Measurements from ENCODE around the gene DCC. TPM values are rescaled to one million over a fixed set of nuclear protein-coding genes. Genes with fewer than 3 reads are reported as not detected.
A peak's percentile ranks its signal among the peaks of the same experiment; 100 is the strongest.

Gene DCC
- total RNA-seq, 2 donors from 2014 or later = 0.10 to 0.48 TPM

- no peak overlapping the region for H3K4me3 ChIP-seq
- H3K9ac ChIP-seq (ENCODE audit: low read depth in 2 of 2, low read length in 2 of 2) = no peak overlapping the region
- intact Hi-C loops (cut with DNase I) = no loop called here
- H3K27ac ChIP-seq = no peak overlapping the region
- H3K36me3 ChIP-seq = no peaks in the 10 kb centered on the region
- H3K4me1 ChIP-seq = no peaks in the 10 kb centered on the region
- DNase-seq = no peak
- H3K9me3 ChIP-seq = no peaks in the 10 kb centered on the region
- TF ChIP-seq, protein P1, sequence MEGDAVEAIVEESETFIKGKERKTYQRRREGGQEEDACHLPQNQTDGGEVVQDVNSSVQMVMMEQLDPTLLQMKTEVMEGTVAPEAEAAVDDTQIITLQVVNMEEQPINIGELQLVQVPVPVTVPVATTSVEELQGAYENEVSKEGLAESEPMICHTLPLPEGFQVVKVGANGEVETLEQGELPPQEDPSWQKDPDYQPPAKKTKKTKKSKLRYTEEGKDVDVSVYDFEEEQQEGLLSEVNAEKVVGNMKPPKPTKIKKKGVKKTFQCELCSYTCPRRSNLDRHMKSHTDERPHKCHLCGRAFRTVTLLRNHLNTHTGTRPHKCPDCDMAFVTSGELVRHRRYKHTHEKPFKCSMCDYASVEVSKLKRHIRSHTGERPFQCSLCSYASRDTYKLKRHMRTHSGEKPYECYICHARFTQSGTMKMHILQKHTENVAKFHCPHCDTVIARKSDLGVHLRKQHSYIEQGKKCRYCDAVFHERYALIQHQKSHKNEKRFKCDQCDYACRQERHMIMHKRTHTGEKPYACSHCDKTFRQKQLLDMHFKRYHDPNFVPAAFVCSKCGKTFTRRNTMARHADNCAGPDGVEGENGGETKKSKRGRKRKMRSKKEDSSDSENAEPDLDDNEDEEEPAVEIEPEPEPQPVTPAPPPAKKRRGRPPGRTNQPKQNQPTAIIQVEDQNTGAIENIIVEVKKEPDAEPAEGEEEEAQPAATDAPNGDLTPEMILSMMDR (IDR thresholded peaks at IDR 0.05) = no peak
- H3K27me3 ChIP-seq = no peaks in the 10 kb centered on the region
These were observed 361.4 kb downstream of the DCC start for GRCh38 chr18:52701219-52701935.

DNA sequence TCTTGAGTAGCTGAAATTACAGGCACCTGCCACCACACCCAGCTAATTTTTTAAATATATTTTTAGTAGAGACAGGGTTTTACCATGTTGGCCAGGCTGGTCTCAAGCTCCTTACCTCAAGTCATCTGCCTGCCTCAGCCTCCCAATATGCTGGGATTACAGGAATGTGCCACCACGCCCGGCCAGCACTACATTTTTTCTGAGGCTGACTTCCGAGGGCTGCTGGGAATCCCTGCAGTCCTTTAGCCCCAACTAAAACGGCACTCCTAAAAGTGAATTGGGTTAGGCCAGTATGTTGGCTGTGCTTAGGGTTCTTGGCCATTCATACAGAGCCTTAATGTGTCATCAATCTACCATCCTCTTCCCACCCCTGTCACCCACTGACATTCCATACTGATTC lies 375.4 kb downstream of the DCC start:
- no peaks in the 10 kb centered on the region for H3K4me1 ChIP-seq
- intact Hi-C loops (cut with DNase I) = loop anchor here (5.0 to 10.0 kb wide), 2 partner anchors 192 to 289 kb away; no protein-coding TSS in a partner anchor
- no peak overlapping the region for H3K4me3 ChIP-seq
- no peaks in the 10 kb centered on the region for H3K36me3 ChIP-seq
- H3K9me3 ChIP-seq = no peaks in the 10 kb centered on the region
- H3K9ac ChIP-seq (ENCODE audit: low read depth in 2 of 2, low read length in 2 of 2) = no peak overlapping the region
- H3K27me3 ChIP-seq = no peaks in the 10 kb centered on the region
- H3K27ac ChIP-seq = no peak overlapping the region
- DNase-seq = no peak
- TF ChIP-seq, protein P1 (IDR thresholded peaks at IDR 0.05) = no peak

GRCh38 chr18:52715991-52716390 lies 376.0 kb downstream of the DCC start:
- no peak overlapping the region for H3K9ac ChIP-seq (ENCODE audit: low read depth in 2 of 2, low read length in 2 of 2)
- no peaks in the 10 kb centered on the region for H3K27me3 ChIP-seq
- DNase-seq = no peak
- no peaks in the 10 kb centered on the region for H3K9me3 ChIP-seq
- no peaks in the 10 kb centered on the region for H3K36me3 ChIP-seq
- no peaks in the 10 kb centered on the region for H3K4me1 ChIP-seq
- H3K4me3 ChIP-seq = no peak overlapping the region
- intact Hi-C loops (cut with DNase I) = loop anchor here (5.0 to 10.0 kb wide), 2 partner anchors 191 to 289 kb away; no protein-coding TSS in a partner anchor
- no peak overlapping the region for H3K27ac ChIP-seq
- TF ChIP-seq, protein P1 (IDR thresholded peaks at IDR 0.05) = no peak

GRCh38 chr18:52716973-52717372 lies 377.0 kb downstream of the DCC start:
- TF ChIP-seq, protein P1 (IDR thresholded peaks at IDR 0.05) = peak; percentile 36
- H3K9me3 ChIP-seq = no peaks in the 10 kb centered on the region
- H3K27ac ChIP-seq = no peak overlapping the region
- no peaks in the 10 kb centered on the region for H3K4me1 ChIP-seq
- H3K27me3 ChIP-seq = no peaks in the 10 kb centered on the region
- intact Hi-C loops (cut with DNase I) = loop anchor here (5.0 to 10.0 kb wide), 2 partner anchors 190 to 288 kb away; no protein-coding TSS in a partner anchor
- H3K4me3 ChIP-seq = no peak overlapping the region
- H3K36me3 ChIP-seq = no peaks in the 10 kb centered on the region
- H3K9ac ChIP-seq (ENCODE audit: low read depth in 2 of 2, low read length in 2 of 2) = no peak overlapping the region
- DNase-seq = peak; percentile 54

DNA sequence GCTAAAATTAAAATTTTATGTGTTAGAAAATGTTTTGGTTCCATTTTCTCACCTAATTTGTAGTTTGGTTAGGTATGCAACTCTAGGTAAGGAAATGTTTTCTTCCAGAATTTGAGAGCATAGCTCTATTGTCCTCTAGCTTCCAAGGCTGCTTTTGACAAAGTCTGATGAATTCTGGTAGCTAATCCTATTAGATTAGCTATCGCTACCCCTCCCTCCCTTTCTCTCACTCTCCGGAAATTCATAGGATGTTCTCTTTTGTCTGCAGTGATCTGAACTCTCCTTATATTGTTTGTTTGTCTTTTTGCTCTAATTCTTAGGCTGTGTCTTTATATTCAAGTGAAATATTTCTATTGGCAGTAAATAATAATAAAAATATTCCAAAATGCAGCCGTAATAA lies 382.9 kb downstream of the DCC start:
- Histone ChIP-seq H3K27me3 (no peaks in the 10 kb centered on the region), H3K9ac (ENCODE audit: low read depth in 2 of 2, low read length in 2 of 2) (no peak overlapping the region), H3K4me1 (no peaks in the 10 kb centered on the region), H3K36me3 (no peaks in the 10 kb centered on the region), H3K9me3 (no peaks in the 10 kb centered on the region), H3K4me3 (no peak overlapping the region), H3K27ac (no peak overlapping the region)
- DNase-seq = no peak
- intact Hi-C loops (cut with DNase I) = no loop called here
- TF ChIP-seq, protein P1 (IDR thresholded peaks at IDR 0.05) = no peak

All from colonic mucosa (tissue), 4 donors.